Spinal cord (tissue), 10 donors: Measurements from ENCODE around the gene DPEP3. TPM values are rescaled to one million over a fixed set of nuclear protein-coding genes. Genes with fewer than 3 reads are reported as not detected.
A peak's percentile ranks its signal among the peaks of the same experiment; 100 is the strongest.

Experiments used
- DNase-seq, 6 donors: peaks; one replicate each; pipeline versions ENCODE4 v3.0.0 to v3.0.0-alpha.2; 2013 to 2015; ENCODE audit warnings: low spot score in 6 of 6, low read depth in 4 of 6
- H3K27ac ChIP-seq: one replicate; pipeline ENCODE4 v1.5.1; 2013; ENCODE audit warnings: low read depth, low read length, control low read depth
- H3K27me3 ChIP-seq: one replicate; pipeline ENCODE4 v1.6.1; 2013; ENCODE audit warnings: low read length; ENCODE audit not compliant: control insufficient read depth, insufficient read depth
- H3K36me3 ChIP-seq: one replicate; pipeline ENCODE4 v1.6.1; 2013; ENCODE audit warnings: low read length; ENCODE audit not compliant: control insufficient read depth, insufficient read depth
- H3K4me1 ChIP-seq: one replicate; pipeline ENCODE4 v1.6.1; 2013; ENCODE audit warnings: low read length; ENCODE audit not compliant: control insufficient read depth, insufficient read depth
- H3K4me3 ChIP-seq: one replicate; pipeline ENCODE4 v1.5.1; 2013; ENCODE audit warnings: low read depth, low read length, control low read depth
- H3K9me3 ChIP-seq: one replicate; pipeline ENCODE4 v1.6.1; 2013; ENCODE audit warnings: low read length; ENCODE audit not compliant: control insufficient read depth, insufficient read depth
- WGBS: methylation state at CpG from one replicate; pipeline ENCODE4 v1.1.5; 2013; ENCODE audit warnings: missing lambda C conversion rate; ENCODE audit not compliant: insufficient coverage; 5-methylcytosine and 5-hydroxymethylcytosine counted together
- polyA plus RNA-seq, 2 donors: library from polyadenylated mRNA; unstranded; fragments of 120-200 nt; gene quantifications; one replicate each; pipeline ENCODE4 v1.2.1, GENCODE V29; 2013; ENCODE audit not compliant: insufficient read length in 2 of 2
- total RNA-seq, 2 donors: library from RNA; depleted of rRNA in 1 of 2; stranded (reverse); fragments of 120-200 nt in 1 of 2; fragments of >200 nt in 1 of 2; gene quantifications; one replicate each; pipeline versions ENCODE4 v1.2.3 to v1.2.4, GENCODE V29; 2013 to 2014
- donor health status: healthy.

Gene DPEP3
- total and polyA plus RNA-seq, 4 donors = 0.11 to 0.22 (median 0.12) TPM; not detected in 1

GRCh38 chr16:67948015-67948414 is 32.3 kb downstream of the DPEP3 start:
- H3K27ac ChIP-seq = no peak overlapping the region
- H3K27me3 ChIP-seq = no peaks in the 10 kb centered on the region
- H3K4me3 ChIP-seq = no peak overlapping the region
- no peaks in the 10 kb centered on the region for H3K9me3 ChIP-seq
- H3K36me3 ChIP-seq = peaks cover 87% of the 10 kb centered on the region
- peaks cover 86% of the 10 kb centered on the region for H3K4me1 ChIP-seq
- 96% methylated on average over 15 of the region's 15 CpGs for WGBS
- DNase-seq = no peak

- Histone ChIP-seq H3K4me3 (no peak overlapping the region), H3K4me1 (peaks cover 87% of the 10 kb centered on the region), H3K27me3 (no peaks in the 10 kb centered on the region), H3K36me3 (peaks cover 97% of the 10 kb centered on the region), H3K9me3 (no peaks in the 10 kb centered on the region), H3K27ac (no peak overlapping the region)
- DNase-seq = no peak
- 89% methylated on average over 25 of the region's 28 CpGs for WGBS
These were observed 33.2 kb downstream of the DPEP3 start for GRCh38 chr16:67946966-67947558.

GRCh38 chr16:67946128-67946569 is 34.1 kb downstream of the DPEP3 start:
- H3K36me3 ChIP-seq = peaks cover 99% of the 10 kb centered on the region
- H3K27ac ChIP-seq = no peak overlapping the region
- H3K4me1 ChIP-seq = peaks cover 77% of the 10 kb centered on the region
- no peaks in the 10 kb centered on the region for H3K9me3 ChIP-seq
- DNase-seq = no peak
- no peaks in the 10 kb centered on the region for H3K27me3 ChIP-seq
- H3K4me3 ChIP-seq = no peak overlapping the region
- 95% methylated on average over 20 of the region's 20 CpGs for WGBS

- Histone ChIP-seq H3K4me1 (peaks cover 71% of the 10 kb centered on the region), H3K36me3 (peaks cover 93% of the 10 kb centered on the region), H3K9me3 (no peaks in the 10 kb centered on the region), H3K27ac (peak overlapping the region; percentile 86), H3K4me3 (no peak overlapping the region), H3K27me3 (no peaks in the 10 kb centered on the region)
- DNase-seq = no peak
- 94% methylated on average over 22 of the region's 24 CpGs for WGBS
These were observed 34.8 kb downstream of the DPEP3 start for GRCh38 chr16:67945392-67945933.

- Histone ChIP-seq H3K27me3 (no peaks in the 10 kb centered on the region), H3K27ac (peak overlapping the region; percentile 86), H3K4me3 (no peak overlapping the region), H3K4me1 (peaks cover 64% of the 10 kb centered on the region), H3K9me3 (no peaks in the 10 kb centered on the region), H3K36me3 (peaks cover 92% of the 10 kb centered on the region)
- 86% methylated on average over 23 of the region's 24 CpGs for WGBS
- no peak for DNase-seq
These were observed 35.5 kb downstream of the DPEP3 start for GRCh38 chr16:67944690-67945391.

- peaks cover 92% of the 10 kb centered on the region for H3K36me3 ChIP-seq
- no peaks in the 10 kb centered on the region for H3K9me3 ChIP-seq
These were observed 36.4 kb downstream of the DPEP3 start, which contains the start of gene LCAT for GRCh38 chr16:67943619-67944504. TSS of gene LCAT (minus strand) at chr16:67944120. CDS start at chr16:67944101, 19 bp downstream.

GRCh38 chr16:67943256-67943618 is 37.1 kb downstream of the DPEP3 start:
- 90% methylated on average over 5 of the region's 6 CpGs for WGBS

More at GRCh38 chr16:67943619-67944504, 36.4 kb downstream of the DPEP3 start, which contains the start of gene LCAT:
- no peaks in the 10 kb centered on the region for H3K27me3 ChIP-seq
- 25% methylated on average over 20 of the region's 23 CpGs for WGBS
- H3K27ac ChIP-seq = peak within 1 kb of the TSS; percentile 86
- H3K4me3 ChIP-seq = no peak within 1 kb of the TSS
- peaks cover 61% of the 10 kb centered on the region for H3K4me1 ChIP-seq
- peak in 3 of 6 donors; percentile 71 to 90 (median 81) for DNase-seq

GRCh38 chr16:67942510-67943255 is 37.6 kb downstream of the DPEP3 start:
- Histone ChIP-seq H3K4me3 (no peak overlapping the region), H3K4me1 (peaks cover 55% of the 10 kb centered on the region), H3K27ac (no peak overlapping the region), H3K9me3 (no peaks in the 10 kb centered on the region), H3K27me3 (no peaks in the 10 kb centered on the region), H3K36me3 (peaks cover 84% of the 10 kb centered on the region)
- no peak for DNase-seq
- WGBS = 88% methylated on average over 27 of the region's 27 CpGs

More at GRCh38 chr16:67943256-67943618, 37.1 kb downstream of the DPEP3 start:
- Histone ChIP-seq H3K4me3 (no peak overlapping the region), H3K27ac (peak overlapping the region; percentile 86), H3K36me3 (peaks cover 90% of the 10 kb centered on the region), H3K9me3 (no peaks in the 10 kb centered on the region), H3K27me3 (no peaks in the 10 kb centered on the region), H3K4me1 (peaks cover 59% of the 10 kb centered on the region)
- DNase-seq = no peak

GRCh38 chr16:67942200-67942509 is 38.1 kb downstream of the DPEP3 start:
- Histone ChIP-seq H3K4me1 (peaks cover 54% of the 10 kb centered on the region), H3K27me3 (no peaks in the 10 kb centered on the region), H3K36me3 (peaks cover 79% of the 10 kb centered on the region), H3K4me3 (no peak overlapping the region), H3K27ac (no peak overlapping the region), H3K9me3 (no peaks in the 10 kb centered on the region)
- DNase-seq = peak in 1 of 6 donors; percentile 32
- WGBS = 76% methylated on average over 6 of the region's 6 CpGs
